HEK293 (cell line): ENCODE data around the gene GPR141.

Experiments used
- CTCF ChIA-PET: fragments of 350-600 bp; formaldehyde crosslinking; extraction: SDS; loops from one replicate; lab custom pipeline; 2021; ENCODE audit warnings: antibody characterized with exemption; lab: Yijun Ruan, JAX
- POLR2A ChIA-PET: fragments of 300-600 bp; formaldehyde crosslinking; extraction: SDS; loops from one replicate; lab custom pipeline; 2020; ENCODE audit warnings: antibody characterized with exemption, inconsistent platforms; lab: Yijun Ruan, JAX
- H3K27ac ChIP-seq: fragments of 200-500 bp; sonication (Bioruptor generic); 2 replicates; pipeline ENCODE4 v1.5.1; 2014; ENCODE audit warnings: low read depth, low read length, control low read depth, inconsistent platforms; ENCODE audit errors: extremely low read depth
- H3K36me3 ChIP-seq, 2 experiments: fragments of 200-500 bp in 1 of 2; sonication (Bioruptor generic) in 1 of 2; 1 replicate in 1 of 2; 2 replicates in 1 of 2; pipeline ENCODE4 v1.5.1; 2014 to 2017; ENCODE audit warnings: inconsistent platforms in 2 of 2, low read length in 2 of 2; ENCODE audit not compliant: control insufficient read depth in 2 of 2, insufficient read depth in 1 of 2
- H3K4me1 ChIP-seq: fragments of 200-500 bp; sonication (Bioruptor generic); 2 replicates; pipeline ENCODE4 v1.5.1; 2014; ENCODE audit warnings: mild to moderate bottlenecking, low read length, inconsistent platforms; ENCODE audit not compliant: control insufficient read depth, insufficient read depth
- H3K4me3 ChIP-seq: 2 replicates; pipeline ENCODE4 v1.5.1; 2011; ENCODE audit warnings: low read depth, mild to moderate bottlenecking, control low read depth, low read length, moderate library complexity
- H3K9me3 ChIP-seq: fragments of 200-500 bp; sonication (Bioruptor generic); 2 replicates; pipeline ENCODE4 v1.5.1; 2014; ENCODE audit warnings: low read depth, low read length, inconsistent platforms; ENCODE audit not compliant: control insufficient read depth, insufficient read depth
- AEBP2 ChIP-seq: fragments of 450-650 bp; formaldehyde crosslinking; IDR thresholded peaks from 2 replicates; pipeline ENCODE4 v1.5.1; 2016; ENCODE audit warnings: missing biosample characterization, missing genetic modification characterization, borderline replicate concordance
- BCL11B ChIP-seq: fragments of 450-650 bp; formaldehyde crosslinking; IDR thresholded peaks from 2 replicates; pipeline ENCODE4 v1.5.1; 2016; ENCODE audit warnings: low read depth, missing biosample characterization, missing genetic modification characterization
- GLI2 ChIP-seq: fragments of 450-650 bp; formaldehyde crosslinking; IDR thresholded peaks from 2 replicates; pipeline ENCODE4; 2017; ENCODE audit warnings: missing biosample characterization, missing genetic modification characterization, low read depth, borderline replicate concordance
- GLI4 ChIP-seq: fragments of 450-650 bp; formaldehyde crosslinking; IDR thresholded peaks from 2 replicates; pipeline ENCODE4 v1.5.1; 2016; ENCODE audit warnings: missing biosample characterization, missing genetic modification characterization
- MYNN ChIP-seq: fragments of 450-650 bp; formaldehyde crosslinking; IDR thresholded peaks from 2 replicates; pipeline ENCODE4 v1.5.1; 2016; ENCODE audit warnings: missing biosample characterization, missing genetic modification characterization, borderline replicate concordance
- REPIN1 ChIP-seq: fragments of 450-650 bp; formaldehyde crosslinking; IDR thresholded peaks from 2 replicates; pipeline ENCODE4 v1.5.1; 2017; ENCODE audit warnings: missing biosample characterization, missing genetic modification characterization, low read depth
- SCRT2 ChIP-seq: fragments of 450-650 bp; formaldehyde crosslinking; IDR thresholded peaks from 2 replicates; pipeline ENCODE4 v1.5.1; 2016; ENCODE audit warnings: missing biosample characterization, missing genetic modification characterization
- WT1 ChIP-seq: fragments of 450-650 bp; formaldehyde crosslinking; IDR thresholded peaks from 2 replicates; pipeline ENCODE4 v1.5.1; 2016; ENCODE audit warnings: missing biosample characterization, missing genetic modification characterization
- ZBTB17 ChIP-seq: fragments of 450-650 bp; formaldehyde crosslinking; IDR thresholded peaks from 2 replicates; pipeline ENCODE4 v1.5.1; 2016; ENCODE audit warnings: missing biosample characterization, missing genetic modification characterization
- ZBTB20 ChIP-seq: fragments of 450-650 bp; formaldehyde crosslinking; IDR thresholded peaks from 2 replicates; pipeline ENCODE4 v1.5.1; 2016; ENCODE audit warnings: missing biosample characterization, missing genetic modification characterization
- ZBTB48 ChIP-seq: fragments of 450-650 bp; formaldehyde crosslinking; IDR thresholded peaks from 2 replicates; pipeline ENCODE4 v1.5.1; 2016; ENCODE audit warnings: missing biosample characterization, missing genetic modification characterization
- ZFP37 ChIP-seq: fragments of 450-650 bp; formaldehyde crosslinking; IDR thresholded peaks from 2 replicates; pipeline ENCODE4 v1.5.1; 2016; ENCODE audit warnings: missing biosample characterization, missing genetic modification characterization
- ZNF214 ChIP-seq: fragments of 450-650 bp; formaldehyde crosslinking; IDR thresholded peaks from 2 replicates; pipeline ENCODE4 v1.5.1; 2017; ENCODE audit warnings: missing biosample characterization, mild to moderate bottlenecking, missing genetic modification characterization, borderline replicate concordance
- ZNF223 ChIP-seq: fragments of 450-650 bp; formaldehyde crosslinking; IDR thresholded peaks from 2 replicates; pipeline ENCODE4 v1.5.1; 2016; ENCODE audit warnings: missing biosample characterization, missing genetic modification characterization
- ZNF26 ChIP-seq: fragments of 450-650 bp; formaldehyde crosslinking; IDR thresholded peaks from 2 replicates; pipeline ENCODE4 v1.5.1; 2016; ENCODE audit warnings: missing biosample characterization, missing genetic modification characterization
- ZNF292 ChIP-seq: fragments of 450-650 bp; formaldehyde crosslinking; IDR thresholded peaks from 2 replicates; pipeline ENCODE4 v1.5.1; 2016; ENCODE audit warnings: low read depth, missing biosample characterization, missing genetic modification characterization, borderline replicate concordance
- ZNF366 ChIP-seq: fragments of 450-650 bp; formaldehyde crosslinking; conservative IDR thresholded peaks from 2 replicates; pipeline ENCODE4 v1.5.1; 2016; ENCODE audit warnings: missing biosample characterization, missing genetic modification characterization
- ZNF449 ChIP-seq: fragments of 450-650 bp; formaldehyde crosslinking; IDR thresholded peaks from 2 replicates; pipeline ENCODE4 v1.5.1; 2017; ENCODE audit warnings: missing biosample characterization, mild to moderate bottlenecking, missing genetic modification characterization, moderate library complexity
- ZNF48 ChIP-seq: fragments of 450-650 bp; formaldehyde crosslinking; IDR thresholded peaks from 2 replicates; pipeline ENCODE4 v1.5.1; 2016; ENCODE audit warnings: missing biosample characterization, missing genetic modification characterization
- ZNF514 ChIP-seq: fragments of 450-650 bp; formaldehyde crosslinking; IDR thresholded peaks from 2 replicates; pipeline ENCODE4 v1.5.1; 2016; ENCODE audit warnings: missing biosample characterization, missing genetic modification characterization
- ZNF521 ChIP-seq: fragments of 450-650 bp; formaldehyde crosslinking; IDR thresholded peaks from 2 replicates; pipeline ENCODE4 v1.5.1; 2017; ENCODE audit warnings: missing biosample characterization, mild to moderate bottlenecking, missing genetic modification characterization
- ZNF558 ChIP-seq: fragments of 450-650 bp; formaldehyde crosslinking; IDR thresholded peaks from 2 replicates; pipeline ENCODE4 v1.5.1; 2016; ENCODE audit warnings: missing biosample characterization, missing genetic modification characterization
- ZNF560 ChIP-seq: fragments of 450-650 bp; formaldehyde crosslinking; IDR thresholded peaks from 2 replicates; pipeline ENCODE4 v1.5.1; 2017; ENCODE audit warnings: missing biosample characterization, missing genetic modification characterization, borderline replicate concordance
- ZNF571 ChIP-seq: fragments of 450-650 bp; formaldehyde crosslinking; IDR thresholded peaks from 2 replicates; pipeline ENCODE4 v1.5.0; 2017; ENCODE audit warnings: missing biosample characterization, missing genetic modification characterization
- ZNF600 ChIP-seq: fragments of 450-650 bp; formaldehyde crosslinking; IDR thresholded peaks from 2 replicates; pipeline ENCODE4 v1.5.1; 2016; ENCODE audit warnings: missing biosample characterization, missing genetic modification characterization
- ZNF654 ChIP-seq: fragments of 450-650 bp; formaldehyde crosslinking; IDR thresholded peaks from 2 replicates; pipeline ENCODE4 v1.5.1; 2016; ENCODE audit warnings: low read depth, missing biosample characterization, missing genetic modification characterization
- ZNF707 ChIP-seq: fragments of 450-650 bp; formaldehyde crosslinking; IDR thresholded peaks from 2 replicates; pipeline ENCODE4 v1.5.1; 2016; ENCODE audit warnings: missing biosample characterization, missing genetic modification characterization
- ZNF747 ChIP-seq: fragments of 450-650 bp; formaldehyde crosslinking; IDR thresholded peaks from 2 replicates; pipeline ENCODE4 v1.5.1; 2016; ENCODE audit warnings: missing biosample characterization, missing genetic modification characterization
- ZNF792 ChIP-seq: fragments of 450-650 bp; formaldehyde crosslinking; IDR thresholded peaks from 2 replicates; pipeline ENCODE4 v1.5.1; 2016; ENCODE audit warnings: missing biosample characterization, missing genetic modification characterization
- ZSCAN16 ChIP-seq: fragments of 450-650 bp; formaldehyde crosslinking; IDR thresholded peaks from 2 replicates; pipeline ENCODE4 v1.5.1; 2016; ENCODE audit warnings: missing biosample characterization, missing genetic modification characterization

The GPR141 gene

GRCh38 chr7:37756797-37757551, 73.4 kb downstream of the GPR141 start:
- H3K4me1 ChIP-seq, result 0 out of 2 replicates have a peak, but pooled peaks cover 2% of the 10 kb centered on the region
- no peaks in the 10 kb centered on the region for H3K9me3 ChIP-seq
- ChIA-PET POLR2A (no interaction called here), CTCF (interaction anchor here (0.6 kb wide), 2 partner anchors 470 to 471 kb away, joined by 3 read pairs; no protein-coding TSS in a partner anchor)
- H3K27ac ChIP-seq, result no peak overlapping the region
- no peaks in the 10 kb centered on the region for H3K36me3 ChIP-seq
- H3K4me3 ChIP-seq, result no peak overlapping the region
- no peak for TF ChIP-seq ZNF26
- TF ChIP-seq AEBP2 (tag by site-specific recombination), result no peak
- no peak for TF ChIP-seq ZNF292
- TF ChIP-seq ZNF560 (tag by site-specific recombination), result no peak
- no peak for TF ChIP-seq ZNF600
- TF ChIP-seq ZNF747, result no peak
- TF ChIP-seq GLI4 (tag by site-specific recombination), result no peak
- no peak for TF ChIP-seq ZBTB48 (tag by site-specific recombination)
- no peak for TF ChIP-seq ZNF558 (tag by site-specific recombination)
- no peak for TF ChIP-seq ZNF223 (tag by site-specific recombination)
- no peak for TF ChIP-seq ZBTB20 (tag by site-specific recombination)
- TF ChIP-seq BCL11B, result no peak
- no peak for TF ChIP-seq ZNF48 (tag by site-specific recombination)
- no peak for TF ChIP-seq MYNN (tag by site-specific recombination)
- no peak for TF ChIP-seq ZNF654 (tag by site-specific recombination)

- Histone ChIP-seq H3K9me3 (no peaks in the 10 kb centered on the region), H3K4me1 (0 out of 2 replicates have a peak, but pooled peaks cover 2% of the 10 kb centered on the region), H3K27ac (no peak overlapping the region)
- CTCF ChIA-PET, result interaction anchor here (0.6 kb wide), 1 partner anchor 471 kb away, joined by 3 read pairs; no protein-coding TSS in a partner anchor
- TF ChIP-seq SCRT2 (tag by site-specific recombination) (no peak), ZNF366 (tag by site-specific recombination) (no peak), ZNF707 (no peak), ZNF514 (tag by site-specific recombination) (no peak)
- TF ChIP-seq, all 188 proteins: peak for 0
- POLR2A ChIA-PET, result no interaction called here
- H3K36me3 ChIP-seq, result no peaks in the 10 kb centered on the region
- H3K4me3 ChIP-seq, result no peak overlapping the region
These were observed 74.0 kb downstream of the GPR141 start for GRCh38 chr7:37757563-37757962.

- Histone ChIP-seq H3K4me1 (0 out of 2 replicates have a peak, but pooled peaks cover 2% of the 10 kb centered on the region), H3K9me3 (no peaks in the 10 kb centered on the region), H3K27ac (no peak overlapping the region), H3K4me3 (no peak overlapping the region), H3K36me3 (no peaks in the 10 kb centered on the region)
- ChIA-PET POLR2A (no interaction called here), CTCF (no interaction called here)
- TF ChIP-seq ZNF571 (tag by site-specific recombination) (no peak), REPIN1 (tag by site-specific recombination) (no peak), GLI2 (tag by site-specific recombination) (no peak), ZNF449 (no peak), ZFP37 (tag by site-specific recombination) (no peak), ZNF214 (tag by site-specific recombination) (no peak), ZSCAN16 (tag by site-specific recombination) (no peak), ZNF521 (tag by site-specific recombination) (no peak), ZBTB17 (tag by site-specific recombination) (no peak), ZNF792 (tag by site-specific recombination) (no peak), WT1 (tag by site-specific recombination) (no peak)
These were observed 75.0 kb downstream of the GPR141 start for GRCh38 chr7:37758501-37759045.
